Fibroblast of lung (primary cell): Measurements from ENCODE around the gene ANKRD33. TPM values are rescaled to one million over a fixed set of nuclear protein-coding genes. Genes with fewer than 3 reads are reported as not detected.
A peak's percentile ranks its signal among the peaks of the same experiment; 100 is the strongest.

Experiments
- DNase-seq, 2 donors: peaks; one replicate each; pipeline versions ENCODE4 v3.0.0 to v3.0.0-alpha.2; 2010; ENCODE audit warnings: low read depth in 2 of 2
- H2AFZ ChIP-seq: 2 replicates; pipeline ENCODE4 v1.5.1; 2012; ENCODE audit warnings: low read length, control low read depth, inconsistent platforms
- H3K27ac ChIP-seq: 2 replicates; pipeline ENCODE4 v1.5.1; 2011; ENCODE audit warnings: low read length, control low read depth; ENCODE audit not compliant: insufficient read depth
- H3K27me3 ChIP-seq: 2 replicates; pipeline ENCODE4 v1.5.1; 2011; ENCODE audit warnings: mild to moderate bottlenecking, low read length; ENCODE audit not compliant: control insufficient read depth, insufficient read depth
- H3K36me3 ChIP-seq: 2 replicates; pipeline ENCODE4 v1.5.1; 2011; ENCODE audit warnings: low read length; ENCODE audit not compliant: control insufficient read depth, insufficient read depth
- H3K4me1 ChIP-seq: 2 replicates; pipeline ENCODE4 v1.5.1; 2011; ENCODE audit warnings: low read length; ENCODE audit not compliant: control insufficient read depth, insufficient read depth; ENCODE audit errors: extremely low read depth
- H3K4me2 ChIP-seq: 2 replicates; pipeline ENCODE4 v1.5.1; 2011; ENCODE audit warnings: low read length, control low read depth; ENCODE audit not compliant: insufficient read depth; ENCODE audit errors: extremely low read depth
- H3K4me3 ChIP-seq, 4 experiments: fragments of 200-600 bp in 1 of 4; sonication (generic) in 1 of 4; replicated peaks in 1 of 4; 2 replicates each; pipeline ENCODE4 v1.5.1; 2011 to 2016; ENCODE audit warnings: low read length in 4 of 4, low read depth in 3 of 4, mild to moderate bottlenecking in 3 of 4, control low read depth in 2 of 4, inconsistent platforms in 1 of 4, mixed read lengths in 1 of 4; ENCODE audit not compliant: insufficient read depth in 1 of 4; ENCODE audit errors: control extremely low read depth in 1 of 4
- H3K79me2 ChIP-seq: 2 replicates; pipeline ENCODE4 v1.5.1; 2012; ENCODE audit warnings: mild to moderate bottlenecking, low read length, inconsistent platforms; ENCODE audit not compliant: control insufficient read depth, insufficient read depth
- H3K9ac ChIP-seq: 2 replicates; pipeline ENCODE4 v1.5.1; 2011; ENCODE audit warnings: mild to moderate bottlenecking, low read length, control low read depth; ENCODE audit not compliant: insufficient read depth
- H3K9me3 ChIP-seq: 2 replicates; pipeline ENCODE4 v1.5.1; 2012; ENCODE audit warnings: low read depth, low read length; ENCODE audit not compliant: control insufficient read depth, insufficient read depth
- H4K20me1 ChIP-seq: 2 replicates; pipeline ENCODE4 v1.5.1; 2011; ENCODE audit warnings: low read length; ENCODE audit not compliant: control insufficient read depth, insufficient read depth; ENCODE audit errors: extremely low read depth
- CTCF ChIP-seq, 2 donors: IDR thresholded peaks in 1 of 2; conservative IDR thresholded peaks in 1 of 2; 1 replicate in 1 of 2; 2 replicates in 1 of 2; pipeline ENCODE4 v1.5.1; 2011 to 2012; ENCODE audit warnings: low read length in 2 of 2, control low read depth in 1 of 2, inconsistent platforms in 1 of 2, low read depth in 1 of 2, mild to moderate bottlenecking in 1 of 2
- EZH2 ChIP-seq: IDR thresholded peaks from 2 replicates; pipeline ENCODE4 v1.5.1; 2012; ENCODE audit warnings: low read length, control low read depth, mild to moderate bottlenecking; ENCODE audit errors: missing control alignments
- polyA plus RNA-seq, 2 donors: library from polyadenylated mRNA; depleted of rRNA in 1 of 2; stranded (reverse) in 1 of 2; unstranded in 1 of 2; fragments of >200 nt; gene quantifications; 2 replicates each; pipeline ENCODE4 v1.2.1, GENCODE V29; 2011 to 2012; ENCODE audit warnings: missing spikeins in 1 of 2
- total RNA-seq: library from RNA; depleted of rRNA; stranded (reverse); fragments of >200 nt; gene quantifications from 2 replicates; pipeline ENCODE4 v1.2.1, GENCODE V29; 2014

The ANKRD33 gene
- total and polyA plus RNA-seq, 2 donors (not counting 1 experiment from before 2014, with no cell fraction given), result under 0.01 TPM; not detected in 1

- no peak for DNase-seq
- no peaks in the 10 kb centered on the region for H4K20me1 ChIP-seq
- H3K4me2 ChIP-seq, result no peak overlapping the region
- no peak overlapping the region for H3K27ac ChIP-seq
- TF ChIP-seq CTCF (conservative IDR thresholded peaks at IDR 0.05 in 1 of 2, IDR thresholded peaks at IDR 0.05 in 1 of 2; ENCODE audit: low read depth in 1 of 2, low read length in 2 of 2) (no peak), EZH2 (no peak)
- H3K79me2 ChIP-seq, result no peaks in the 10 kb centered on the region
- H3K4me1 ChIP-seq, result no peaks in the 10 kb centered on the region
- H3K27me3 ChIP-seq, result no peaks in the 10 kb centered on the region
- no peaks in the 10 kb centered on the region for H3K9me3 ChIP-seq
- no peak overlapping the region for H3K4me3 ChIP-seq
- H3K36me3 ChIP-seq, result no peaks in the 10 kb centered on the region
- H3K9ac ChIP-seq, result no peak overlapping the region
- H2AFZ ChIP-seq, result no peak overlapping the region
Measured at GRCh38 chr12:51896236-51896635, 8.3 kb downstream of the ANKRD33 start.

- Histone ChIP-seq H2AFZ (no peak overlapping the region), H3K9me3 (no peaks in the 10 kb centered on the region), H3K36me3 (no peaks in the 10 kb centered on the region), H4K20me1 (no peaks in the 10 kb centered on the region), H3K4me2 (no peak overlapping the region), H3K4me1 (no peaks in the 10 kb centered on the region), H3K27ac (no peak overlapping the region), H3K4me3 (no peak overlapping the region), H3K9ac (no peak overlapping the region), H3K79me2 (no peaks in the 10 kb centered on the region), H3K27me3 (no peaks in the 10 kb centered on the region)
- peak in 1 of 2 donors; percentile 57 for DNase-seq
- TF ChIP-seq EZH2, result no peak
- no peak for TF ChIP-seq CTCF (conservative IDR thresholded peaks at IDR 0.05 in 1 of 2, IDR thresholded peaks at IDR 0.05 in 1 of 2; ENCODE audit: low read depth in 1 of 2, low read length in 2 of 2)
Measured at GRCh38 chr12:51897181-51897580, 9.3 kb downstream of the ANKRD33 start.

GRCh38 chr12:51898506-51898905 lies 10.6 kb downstream of the ANKRD33 start:
- H4K20me1 ChIP-seq, result no peaks in the 10 kb centered on the region
- no peak for DNase-seq
- H3K27ac ChIP-seq, result no peak overlapping the region
- H3K9ac ChIP-seq, result no peak overlapping the region
- no peaks in the 10 kb centered on the region for H3K79me2 ChIP-seq
- no peak overlapping the region for H3K4me2 ChIP-seq
- H2AFZ ChIP-seq, result no peak overlapping the region
- H3K4me3 ChIP-seq, result no peak overlapping the region
- no peaks in the 10 kb centered on the region for H3K36me3 ChIP-seq
- no peaks in the 10 kb centered on the region for H3K4me1 ChIP-seq
- TF ChIP-seq EZH2 (no peak), CTCF (conservative IDR thresholded peaks at IDR 0.05 in 1 of 2, IDR thresholded peaks at IDR 0.05 in 1 of 2; ENCODE audit: low read depth in 1 of 2, low read length in 2 of 2) (no peak)
- H3K9me3 ChIP-seq, result no peaks in the 10 kb centered on the region
- no peaks in the 10 kb centered on the region for H3K27me3 ChIP-seq
